CD8-positive, alpha-beta memory T cell (primary cell): ENCODE results near the gene NAB2. TPM values are rescaled to one million over a fixed set of nuclear protein-coding genes. Genes with fewer than 3 reads are reported as not detected.
A peak's percentile ranks its signal among the peaks of the same experiment; 100 is the strongest.

Source experiments
- CTCF ChIA-PET: fragments of 350-600 bp; sonication (Branson Sonifier 250); formaldehyde crosslinking; loops from one replicate; lab custom pipeline; 2021; ENCODE audit warnings: antibody characterized with exemption; lab: Charles Lee
- POLR2A ChIA-PET: fragments of 350-600 bp; sonication (Branson Sonifier 250); formaldehyde crosslinking; loops from one replicate; lab custom pipeline; 2021; ENCODE audit warnings: antibody characterized with exemption; lab: Charles Lee
- DNase-seq, 5 donors: peaks; one replicate each; pipeline versions ENCODE4 v3.0.0 to v3.0.0-alpha.2; 2020 to 2022; ENCODE audit warnings: mixed read lengths in 1 of 5
- H3K27ac ChIP-seq: one replicate; pipeline ENCODE4 v1.7.0; 2013; ENCODE audit warnings: low read depth, mild to moderate bottlenecking, low read length, moderate library complexity
- H3K27me3 ChIP-seq: 2 replicates; pipeline ENCODE4 v1.7.0; 2013; ENCODE audit warnings: low read length, mild to moderate bottlenecking; ENCODE audit not compliant: insufficient read depth, poor library complexity, severe bottlenecking
- H3K36me3 ChIP-seq: 2 replicates; pipeline ENCODE4 v1.7.0; 2013; ENCODE audit warnings: mild to moderate bottlenecking, low read length, moderate library complexity; ENCODE audit not compliant: insufficient read depth
- H3K4me1 ChIP-seq: 2 replicates; pipeline ENCODE4 v1.7.0; 2013; ENCODE audit warnings: mild to moderate bottlenecking, low read length, moderate library complexity; ENCODE audit not compliant: insufficient read depth
- H3K4me3 ChIP-seq: 2 replicates; pipeline ENCODE4 v1.7.0; 2013; ENCODE audit warnings: mild to moderate bottlenecking, low read length
- H3K9me3 ChIP-seq: 2 replicates; pipeline ENCODE4 v1.7.0; 2013; ENCODE audit warnings: mild to moderate bottlenecking, low read length
- H3K27ac Mint-ChIP-seq, 8 donors: one replicate each; pipeline ENCODE4 v1.8.0; 2020 to 2021; ENCODE audit warnings: mixed read lengths in 8 of 8, mild to moderate bottlenecking in 6 of 8, inconsistent platforms in 3 of 8, moderate library complexity in 3 of 8
- H3K27me3 Mint-ChIP-seq, 2 donors: one replicate each; pipeline ENCODE4 v1.8.0; 2020 to 2021; ENCODE audit warnings: mixed read lengths in 2 of 2, mild to moderate bottlenecking in 1 of 2, moderate library complexity in 1 of 2
- H3K36me3 Mint-ChIP-seq, 3 donors: one replicate each; pipeline ENCODE4 v1.8.0; 2020 to 2021; ENCODE audit warnings: mixed read lengths in 3 of 3, inconsistent platforms in 1 of 3, mild to moderate bottlenecking in 1 of 3
- H3K4me1 Mint-ChIP-seq, 3 donors: one replicate each; pipeline ENCODE4 v1.8.0; 2020 to 2021; ENCODE audit warnings: mixed read lengths in 3 of 3, inconsistent platforms in 1 of 3, mild to moderate bottlenecking in 1 of 3
- H3K4me3 Mint-ChIP-seq, 7 donors: one replicate each; pipeline ENCODE4 v1.8.0; 2020 to 2021; ENCODE audit warnings: mixed read lengths in 7 of 7, mild to moderate bottlenecking in 6 of 7, moderate library complexity in 4 of 7, inconsistent platforms in 2 of 7
- H3K9me3 Mint-ChIP-seq, 5 donors: one replicate each; pipeline ENCODE4 v1.8.0; 2020 to 2022; ENCODE audit warnings: mixed read lengths in 5 of 5, mild to moderate bottlenecking in 3 of 5, moderate library complexity in 2 of 5, inconsistent platforms in 1 of 5
- polyA plus RNA-seq: library from polyadenylated mRNA; unstranded; fragments of 300-500 nt; fragmentation: Illumina TruSeq; gene quantifications from one replicate; pipeline ENCODE4 v1.2.3, GENCODE V29; 2021
- total RNA-seq, 2 experiments: library from RNA; stranded (reverse); gene quantifications; one replicate each; pipeline ENCODE4 v1.2.3, GENCODE V29; 2021

Gene NAB2
- total and polyA plus RNA-seq, 3 experiments from 2014 or later, result 1.6 to 40.1 (median 37.7) TPM

DNA sequence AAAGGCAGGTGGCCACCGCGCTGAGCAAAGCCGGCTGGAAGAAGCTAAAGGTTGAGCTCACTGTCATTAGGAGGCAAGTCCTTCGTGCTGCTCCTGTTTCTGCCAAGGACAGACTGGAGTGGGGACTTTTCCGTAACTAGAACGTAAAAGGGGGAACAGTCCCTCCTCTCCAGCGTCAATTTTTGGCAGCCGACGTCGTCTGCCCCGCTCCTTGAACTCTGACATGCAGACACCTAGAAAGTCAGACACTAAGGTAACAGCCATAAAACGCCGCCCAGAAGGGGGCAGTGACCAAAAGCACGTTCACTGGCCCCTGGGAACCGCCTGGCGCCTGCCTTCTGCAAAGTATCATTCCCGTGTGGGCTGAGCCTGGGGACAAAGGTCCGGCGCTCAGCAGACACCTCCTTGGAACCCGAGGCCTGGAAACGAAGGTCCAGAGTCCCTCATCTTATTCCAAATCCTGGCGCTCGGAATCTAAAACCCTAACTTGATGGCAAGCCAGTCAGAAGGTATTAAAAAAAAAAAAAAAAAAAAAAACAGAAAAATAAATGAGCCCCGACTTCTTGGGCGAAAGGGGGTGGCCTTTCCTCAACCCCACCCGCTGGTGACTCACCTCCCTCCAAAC is 38.3 kb downstream of the NAB2 start:
- Histone ChIP-seq H3K9me3 (no peaks in the 10 kb centered on the region), H3K4me3 (peak overlapping the region; percentile 86), H3K27ac (no peak overlapping the region), H3K27me3 (no peaks in the 10 kb centered on the region), H3K4me1 (peaks cover 11% of the 10 kb centered on the region), H3K36me3 (no peaks in the 10 kb centered on the region)
- peaks cover 11 to 12% (median 11%) of the 10 kb centered on the region in 3 donors for H3K4me1 Mint-ChIP-seq
- H3K36me3 Mint-ChIP-seq, result peaks cover 0 to 1% (median 0%) of the 10 kb centered on the region in 3 donors
- ChIA-PET CTCF (interaction anchor here (1.0 to 11.6 kb wide), 6 partner anchors 9 to 97 kb away, joined by 3 to 173 read pairs (median 38); partner anchors contain the start of gene STAT6), POLR2A (interaction anchor here (2.0 kb wide), 1 partner anchor 15 kb away, joined by 9 read pairs; the partner anchor contains the start of gene STAT6)
- peak; percentile 10 to 84 (median 40) for DNase-seq
- H3K9me3 Mint-ChIP-seq, result no peaks in the 10 kb centered on the region
- peak overlapping the region in 5 of 8 donors; percentile 21 to 87 (median 69) for H3K27ac Mint-ChIP-seq
- peaks cover 0 to 10% of the 10 kb centered on the region in 2 donors for H3K27me3 Mint-ChIP-seq
- peak overlapping the region; percentile 85 to 97 (median 87) for H3K4me3 Mint-ChIP-seq

GRCh38 chr12:57127726-57128518 is 39.0 kb downstream of the NAB2 start, which contains the start of gene LRP1:
Gene LRP1 (plus strand): TSS chr12:57128483. CDS start chr12:57128965, 482 bp downstream.
- Histone ChIP-seq H3K4me1 (peaks cover 11% of the 10 kb centered on the region), H3K27me3 (no peaks in the 10 kb centered on the region), H3K9me3 (no peaks in the 10 kb centered on the region), H3K27ac (no peak within 1 kb of the TSS), H3K36me3 (no peaks in the 10 kb centered on the region), H3K4me3 (peak within 1 kb of the TSS; percentile 86)
- H3K27ac Mint-ChIP-seq, result peak within 1 kb of the TSS in 6 of 8 donors; percentile 21 to 95 (median 66)
- ChIA-PET POLR2A (interaction anchor here (0.6 to 2.0 kb wide), 3 partner anchors 16 to 137 kb away, joined by 3 to 9 read pairs (median 5); partner anchors contain the start of gene STAT6), CTCF (interaction anchor here (0.8 to 11.6 kb wide), 9 partner anchors 12 to 97 kb away, joined by 3 to 173 read pairs (median 3); partner anchors contain the start of gene STAT6)
- DNase-seq, result peak; percentile 59 to 85 (median 70)
- peaks cover 11 to 12% (median 11%) of the 10 kb centered on the region in 3 donors for H3K4me1 Mint-ChIP-seq
- H3K9me3 Mint-ChIP-seq, result no peaks in the 10 kb centered on the region
- H3K4me3 Mint-ChIP-seq, result peak within 1 kb of the TSS; percentile 85 to 97 (median 87)
- no peaks in the 10 kb centered on the region for H3K36me3 Mint-ChIP-seq
- H3K27me3 Mint-ChIP-seq, result peaks cover 3 to 10% of the 10 kb centered on the region in 2 donors

GRCh38 chr12:57128519-57129247 is 39.8 kb downstream of the NAB2 start:
- Mint-ChIP-seq H3K4me3 (peak overlapping the region; percentile 85 to 97 (median 87)), H3K36me3 (no peaks in the 10 kb centered on the region), H3K9me3 (no peaks in the 10 kb centered on the region), H3K27me3 (peaks cover 3 to 9% of the 10 kb centered on the region in 2 donors), H3K27ac (peak overlapping the region in 1 of 8 donors; percentile 70), H3K4me1 (peaks cover 11 to 12% (median 11%) of the 10 kb centered on the region in 3 donors)
- Histone ChIP-seq H3K4me3 (peak overlapping the region; percentile 86), H3K27me3 (no peaks in the 10 kb centered on the region), H3K9me3 (no peaks in the 10 kb centered on the region), H3K4me1 (peaks cover 11% of the 10 kb centered on the region), H3K27ac (no peak overlapping the region), H3K36me3 (no peaks in the 10 kb centered on the region)
- ChIA-PET POLR2A (interaction anchor here (0.6 to 2.0 kb wide), 3 partner anchors 17 to 136 kb away, joined by 3 to 9 read pairs (median 5); partner anchors contain the start of gene STAT6), CTCF (interaction anchor here (0.8 to 11.6 kb wide), 9 partner anchors 13 to 96 kb away, joined by 3 to 173 read pairs (median 3); partner anchors contain the start of gene STAT6)
- DNase-seq, result no peak

- H3K27me3 Mint-ChIP-seq, result peaks cover 3 to 8% of the 10 kb centered on the region in 2 donors
- H3K27ac ChIP-seq, result no peak overlapping the region
- H3K9me3 ChIP-seq, result no peaks in the 10 kb centered on the region
- no peaks in the 10 kb centered on the region for H3K27me3 ChIP-seq
- H3K27ac Mint-ChIP-seq, result peak overlapping the region in 4 of 8 donors; percentile 8 to 89 (median 61)
- DNase-seq, result peak in 1 of 5 donors; percentile 39
- H3K4me1 ChIP-seq, result peaks cover 11% of the 10 kb centered on the region
- CTCF ChIA-PET, result interaction anchor here (1.0 to 11.6 kb wide), 3 partner anchors 18 to 127 kb away, joined by 3 to 173 read pairs (median 14); partner anchors contain the start of gene STAT6
- H3K4me3 Mint-ChIP-seq, result peak overlapping the region; percentile 53 to 88 (median 77)
- no peaks in the 10 kb centered on the region for H3K36me3 ChIP-seq
- H3K4me3 ChIP-seq, result no peak overlapping the region
- POLR2A ChIA-PET, result interaction anchor here (2.0 kb wide), 1 partner anchor 18 kb away, joined by 9 read pairs; the partner anchor contains the start of gene STAT6
- no peaks in the 10 kb centered on the region for H3K9me3 Mint-ChIP-seq
- peaks cover 7 to 11% (median 10%) of the 10 kb centered on the region in 3 donors for H3K4me1 Mint-ChIP-seq
- peaks cover 0 to 1% (median 0%) of the 10 kb centered on the region in 3 donors for H3K36me3 Mint-ChIP-seq
Measured at GRCh38 chr12:57129321-57129842, 40.5 kb downstream of the NAB2 start.

DNA sequence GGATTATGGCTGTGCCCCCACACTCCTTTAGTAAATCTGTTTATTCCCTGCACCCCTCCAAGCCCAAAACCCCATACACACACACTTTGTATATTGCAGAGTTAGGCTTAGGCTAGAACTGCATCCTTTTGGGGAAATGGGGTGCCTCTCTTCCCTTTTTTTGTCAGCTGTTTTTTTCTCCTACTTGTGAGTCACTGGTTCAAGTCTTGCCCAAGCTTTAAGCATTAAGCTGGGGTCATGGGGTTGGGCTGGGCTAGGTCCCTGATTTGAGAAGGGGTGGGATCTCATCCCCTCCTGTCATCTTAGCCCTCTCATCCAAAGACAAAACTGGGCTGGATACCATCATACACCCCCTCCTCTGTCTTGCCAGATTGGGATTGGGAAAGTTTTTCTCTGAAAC is 41.0 kb downstream of the NAB2 start:
- H3K36me3 Mint-ChIP-seq, result peaks cover 0 to 1% (median 0%) of the 10 kb centered on the region in 3 donors
- H3K27me3 Mint-ChIP-seq, result peaks cover 3 to 8% of the 10 kb centered on the region in 2 donors
- H3K4me3 ChIP-seq, result no peak overlapping the region
- H3K27ac Mint-ChIP-seq, result peak overlapping the region in 6 of 8 donors; percentile 6 to 89 (median 50)
- ChIA-PET POLR2A (no interaction called here), CTCF (interaction anchor here (1.0 to 11.6 kb wide), 3 partner anchors 18 to 127 kb away, joined by 3 to 173 read pairs (median 6); partner anchors contain the start of gene STAT6)
- no peaks in the 10 kb centered on the region for H3K27me3 ChIP-seq
- no peaks in the 10 kb centered on the region for H3K9me3 Mint-ChIP-seq
- peaks cover 6 to 11% (median 10%) of the 10 kb centered on the region in 3 donors for H3K4me1 Mint-ChIP-seq
- H3K4me1 ChIP-seq, result peaks cover 11% of the 10 kb centered on the region
- H3K4me3 Mint-ChIP-seq, result peak overlapping the region; percentile 53 to 88 (median 68)
- H3K9me3 ChIP-seq, result no peaks in the 10 kb centered on the region
- H3K36me3 ChIP-seq, result no peaks in the 10 kb centered on the region
- H3K27ac ChIP-seq, result no peak overlapping the region
- DNase-seq, result no peak

GRCh38 chr12:57130941-57131340 is 42.0 kb downstream of the NAB2 start:
- DNase-seq, result peak in 1 of 5 donors; percentile 16
- ChIA-PET CTCF (interaction anchor here (0.9 to 11.6 kb wide), 3 partner anchors 19 to 53 kb away, joined by 3 to 173 read pairs (median 6); partner anchors contain the start of gene STAT6), POLR2A (no interaction called here)
- H3K36me3 ChIP-seq, result no peaks in the 10 kb centered on the region
- Mint-ChIP-seq H3K4me3 (peak overlapping the region in 3 of 7 donors; percentile 2 to 69 (median 27)), H3K27me3 (peaks cover 3 to 8% of the 10 kb centered on the region in 2 donors), H3K4me1 (peaks cover 6 to 11% (median 10%) of the 10 kb centered on the region in 3 donors), H3K27ac (peak overlapping the region in 2 of 8 donors; percentile 5 to 7), H3K36me3 (peaks cover 0 to 1% (median 0%) of the 10 kb centered on the region in 3 donors), H3K9me3 (no peaks in the 10 kb centered on the region)
- peaks cover 11% of the 10 kb centered on the region for H3K4me1 ChIP-seq
- H3K27me3 ChIP-seq, result no peaks in the 10 kb centered on the region
- no peak overlapping the region for H3K27ac ChIP-seq
- no peak overlapping the region for H3K4me3 ChIP-seq
- no peaks in the 10 kb centered on the region for H3K9me3 ChIP-seq
